OCI-LY7 (cell line): Measurements from ENCODE around the gene PDIA2. TPM values are rescaled to one million over a fixed set of nuclear protein-coding genes. Genes with fewer than 3 reads are reported as not detected.
"Not testable (repeated sequence)": the region's sequence is repeated elsewhere in the genome, so short reads cannot be mapped to it uniquely, and the experiment has no call there.

ENCODE experiments used
- BruUV-seq: library from RNA; stranded (reverse); fragments of 400-500 nt; replicated peaks from 2 replicates; lab custom pipeline; 2021; lab: Mats Ljungman, UMichigan
- CTCF ChIA-PET: fragments of 300-600 bp; sonication (Branson Sonifier 250); formaldehyde crosslinking; loops from one replicate; lab custom pipeline; 2022; ENCODE audit warnings: antibody characterized with exemption; ENCODE audit not compliant: unreplicated experiment; lab: Charles Lee
- POLR2A ChIA-PET: fragments of 300-600 bp; sonication (Branson Sonifier 250); formaldehyde crosslinking; loops from one replicate; lab custom pipeline; 2022; ENCODE audit warnings: antibody characterized with exemption; lab: Charles Lee
- DNase-seq: peaks from one replicate; pipeline ENCODE4 v3.0.0-alpha.2; 2015; ENCODE audit warnings: low spot score
- H2AFZ ChIP-seq: fragments of 200-600 bp; sonication (generic), shearing (Covaris generic); 2 replicates; pipeline ENCODE4 v1.6.1; 2014; ENCODE audit warnings: mild to moderate bottlenecking, antibody characterized with exemption, low read length, moderate library complexity
- H3K27ac ChIP-seq: fragments of 200-600 bp; sonication (generic); 2 replicates; pipeline ENCODE4 v1.5.1; 2014; ENCODE audit warnings: mixed run types, low read depth, mild to moderate bottlenecking, moderate library complexity, low read length, inconsistent platforms; ENCODE audit not compliant: poor library complexity, severe bottlenecking
- H3K36me3 ChIP-seq: fragments of 200-600 bp; sonication (generic); 2 replicates; pipeline ENCODE4 v1.6.1; 2014; ENCODE audit warnings: mild to moderate bottlenecking, antibody characterized with exemption, low read length, moderate library complexity, mixed read lengths; ENCODE audit not compliant: insufficient read depth
- H3K4me1 ChIP-seq: fragments of 200-600 bp; sonication (generic); 2 replicates; pipeline ENCODE4 v1.5.1; 2014; ENCODE audit warnings: mild to moderate bottlenecking, low read length; ENCODE audit not compliant: insufficient read depth, poor library complexity, severe bottlenecking
- H3K4me2 ChIP-seq: fragments of 200-600 bp; sonication (generic); 2 replicates; pipeline ENCODE4 v1.6.1; 2014; ENCODE audit warnings: mild to moderate bottlenecking, low read length
- H3K4me3 ChIP-seq: fragments of 200-600 bp; sonication (generic); 2 replicates; pipeline ENCODE4 v1.5.1; 2014; ENCODE audit warnings: mild to moderate bottlenecking, low read depth, low read length; ENCODE audit not compliant: poor library complexity, severe bottlenecking
- H3K79me2 ChIP-seq: fragments of 200-600 bp; sonication (generic); 2 replicates; pipeline ENCODE4 v1.6.1; 2016; ENCODE audit warnings: low read depth, mild to moderate bottlenecking, low read length, moderate library complexity, mixed read lengths; ENCODE audit not compliant: insufficient read depth
- H3K9me2 ChIP-seq: fragments of 200-600 bp; sonication (generic); 2 replicates; pipeline ENCODE4 v1.6.1; 2016; ENCODE audit warnings: mild to moderate bottlenecking, low read length, mixed read lengths; ENCODE audit not compliant: insufficient read depth
- H3K9me3 ChIP-seq: fragments of 200-600 bp; sonication (generic); 2 replicates; pipeline ENCODE4 v1.6.1; 2014; ENCODE audit warnings: mild to moderate bottlenecking, mixed run types, low read length, mixed read lengths
- H4K20me1 ChIP-seq: fragments of 200-600 bp; sonication (generic); 2 replicates; pipeline ENCODE4 v1.6.1; 2014; ENCODE audit warnings: mild to moderate bottlenecking, antibody characterized with exemption, low read length, moderate library complexity, mixed read lengths; ENCODE audit not compliant: insufficient read depth
- CTCF ChIP-seq: fragments of 200-600 bp; sonication (generic); conservative IDR thresholded peaks from 2 replicates; pipeline ENCODE4 v1.5.1; 2014; ENCODE audit warnings: mild to moderate bottlenecking, antibody characterized with exemption, low read length, moderate library complexity, mixed read lengths
- EZH2phosphoT487 ChIP-seq: fragments of 200-600 bp; sonication (generic); IDR thresholded peaks from 2 replicates; pipeline ENCODE4 v1.6.1; 2018; ENCODE audit warnings: low read depth, borderline replicate concordance, mild to moderate bottlenecking, mixed run types, antibody characterized with exemption, low read length, moderate library complexity, mixed read lengths
- intact Hi-C: fragments of 100-400 bp; cut with micrococcal nuclease; formaldehyde crosslinking; loops from one replicate; pipeline ENCODE4 v1.10.0; 2022; ENCODE audit not compliant: unreplicated experiment
- total RNA-seq, 2 experiments: library from RNA; depleted of rRNA in 1 of 2; stranded (reverse); fragments of >200 nt in 1 of 2; shearing (Covaris generic) in 1 of 2; gene quantifications; 2 replicates each; pipeline ENCODE4 v1.2.3, GENCODE V29; 2014 to 2022

Gene PDIA2
- total RNA-seq, 2 experiments from 2014 or later, result not detected

DNA sequence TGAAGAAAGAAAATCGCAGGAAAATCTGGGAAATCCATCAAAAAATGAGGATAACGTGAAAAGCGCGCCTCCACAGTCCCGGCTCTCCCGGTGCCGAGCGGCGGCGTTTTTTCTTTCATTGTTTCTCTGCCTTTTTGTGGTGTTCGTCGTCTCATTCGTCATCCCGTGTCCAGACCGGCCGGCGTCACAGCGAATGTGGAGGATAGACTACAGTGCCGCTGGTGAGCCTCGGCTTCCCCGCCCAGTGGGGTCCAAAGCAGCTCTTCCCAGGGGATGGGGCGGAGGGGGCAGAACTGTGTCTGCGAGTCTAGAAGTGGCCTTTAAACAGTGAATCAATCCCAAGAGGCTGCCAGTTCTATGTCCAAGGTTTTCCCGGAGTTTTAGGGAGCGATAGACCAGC is 28.5 kb upstream of the PDIA2 start:
- Histone ChIP-seq H3K9me3 (no peaks in the 10 kb centered on the region), H3K4me1 (no peaks in the 10 kb centered on the region), H2AFZ (no peak overlapping the region), H3K79me2 (no peaks in the 10 kb centered on the region), H3K4me2 (no peak overlapping the region), H3K36me3 (no peaks in the 10 kb centered on the region), H3K27ac (no peak overlapping the region), H4K20me1 (no peaks in the 10 kb centered on the region), H3K4me3 (no peak overlapping the region), H3K9me2 (no peaks in the 10 kb centered on the region)
- TF ChIP-seq EZH2phosphoT487, result no peak
- no peak for TF ChIP-seq CTCF
- CTCF ChIA-PET, result no interaction called here
- BruUV-seq, result no TSS peak
- intact Hi-C loops, result no loop called here
- DNase-seq, result no peak
- POLR2A ChIA-PET, result no interaction called here

DNA sequence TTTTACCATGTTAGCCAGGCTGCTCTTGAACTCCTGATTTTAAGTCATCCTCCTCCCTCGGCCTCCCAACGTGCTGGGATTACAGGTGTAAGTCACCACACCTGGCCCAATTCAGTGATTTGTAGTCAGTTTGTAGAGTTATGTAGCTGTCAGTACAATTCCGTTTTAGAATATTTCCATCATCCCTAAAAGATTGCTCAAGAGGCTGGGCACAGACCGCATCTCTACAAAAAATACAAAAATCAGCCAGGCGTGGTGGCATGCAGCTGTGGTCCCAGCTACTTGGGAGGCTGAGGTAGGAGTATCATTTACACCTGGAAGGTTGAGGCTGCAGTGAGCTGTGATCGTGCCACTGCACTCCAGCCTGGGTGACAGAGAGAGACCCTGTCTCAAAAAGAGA is 27.8 kb upstream of the PDIA2 start:
- intact Hi-C loops, result no loop called here
- H4K20me1 ChIP-seq, result no peaks in the 10 kb centered on the region
- ChIA-PET POLR2A (no interaction called here), CTCF (no interaction called here)
- H3K9me3 ChIP-seq, result no peaks in the 10 kb centered on the region
- no TSS peak for BruUV-seq
- no peak for DNase-seq
- TF ChIP-seq CTCF (no peak), EZH2phosphoT487 (no peak)
- H3K36me3 ChIP-seq, result no peaks in the 10 kb centered on the region
- H3K4me3 ChIP-seq, result no peak overlapping the region
- H3K79me2 ChIP-seq, result no peaks in the 10 kb centered on the region
- no peak overlapping the region for H3K4me2 ChIP-seq
- no peaks in the 10 kb centered on the region for H3K4me1 ChIP-seq
- H3K27ac ChIP-seq, result no peak overlapping the region
- H2AFZ ChIP-seq, result no peak overlapping the region
- H3K9me2 ChIP-seq, result no peaks in the 10 kb centered on the region

DNA sequence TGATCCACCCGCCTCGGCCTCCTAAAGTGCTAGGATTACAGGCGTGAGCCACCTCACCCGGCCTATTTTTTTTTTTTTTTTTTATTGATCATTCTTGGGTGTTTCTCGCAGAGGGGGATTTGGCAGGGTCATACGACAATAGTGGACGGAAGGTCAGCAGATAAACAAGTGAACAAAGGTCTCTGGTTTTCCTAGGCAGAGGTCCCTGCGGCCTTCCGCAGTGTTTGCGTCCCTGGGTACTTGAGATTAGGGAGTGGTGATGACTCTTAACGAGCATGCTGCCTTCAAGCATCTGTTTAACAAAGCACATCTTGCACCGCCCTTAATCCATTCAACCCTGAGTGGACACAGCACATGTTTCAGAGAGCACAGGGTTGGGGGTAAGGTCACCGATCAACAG is 24.9 kb upstream of the PDIA2 start:
- DNase-seq, H4K20me1 ChIP-seq, H3K9me2 ChIP-seq, H3K36me3 ChIP-seq, intact Hi-C loops, H3K9me3 ChIP-seq, H2AFZ ChIP-seq, H3K4me2 ChIP-seq, POLR2A ChIA-PET, H3K4me1 ChIP-seq, H3K79me2 ChIP-seq, CTCF ChIA-PET, BruUV-seq, H3K27ac ChIP-seq, H3K4me3 ChIP-seq: not testable (repeated sequence)
